Activated naive CD4-positive, alpha-beta T cell treated with anti-CD3 and anti-CD28 coated beads, Interleukin-2, amount 50 U/mL, for 16 hours (primary cell): Measurements from ENCODE around the gene ESAM.

Source experiments
- DNase-seq: peaks from one replicate; pipeline ENCODE4 v3.0.0-alpha.2; 2020

ESAM gene

DNA sequence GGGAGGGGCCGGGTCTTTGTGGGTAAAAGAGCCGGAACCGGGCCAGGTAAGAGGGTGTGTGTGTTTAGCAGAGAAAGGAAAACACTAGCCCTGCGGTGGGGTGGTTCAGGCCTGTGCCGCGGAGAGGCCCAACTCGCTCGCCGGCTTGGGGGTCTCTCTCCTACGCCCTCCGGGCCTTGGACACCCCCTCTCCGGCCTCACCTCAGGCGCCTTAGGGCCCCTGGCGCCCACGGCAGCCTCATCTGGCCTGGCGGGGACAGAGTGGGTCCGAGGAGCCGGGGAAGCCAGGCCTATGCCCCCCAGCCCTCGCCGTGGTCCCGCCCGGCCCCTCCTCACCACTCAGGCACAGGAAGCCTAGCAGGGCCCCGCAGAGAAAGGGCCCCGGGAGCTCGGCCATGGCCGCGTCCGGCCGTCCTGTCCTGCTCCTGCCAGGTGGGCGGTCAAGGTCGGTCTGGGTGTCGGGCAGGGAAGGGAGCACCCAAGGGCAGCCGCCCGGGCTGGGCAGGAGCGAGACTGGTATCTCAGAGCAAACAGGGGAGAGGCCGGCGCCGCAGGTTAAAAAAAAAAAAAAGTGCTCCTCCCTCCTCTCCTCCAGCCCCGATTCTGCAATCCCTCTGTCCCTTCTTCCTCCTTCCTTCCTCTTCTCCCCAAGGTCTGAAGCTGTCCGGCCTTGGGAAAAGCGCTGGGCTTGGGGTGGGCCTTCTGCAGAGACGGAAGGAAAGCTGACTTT lies 10.2 kb downstream of the ESAM start, which contains the start of gene VSIG2:
VSIG2 (minus strand) TSS at position 515 of the 730 bp plus-strand sequence; CDS start at position 397, 118 bp downstream.
- no peak for DNase-seq

DNA sequence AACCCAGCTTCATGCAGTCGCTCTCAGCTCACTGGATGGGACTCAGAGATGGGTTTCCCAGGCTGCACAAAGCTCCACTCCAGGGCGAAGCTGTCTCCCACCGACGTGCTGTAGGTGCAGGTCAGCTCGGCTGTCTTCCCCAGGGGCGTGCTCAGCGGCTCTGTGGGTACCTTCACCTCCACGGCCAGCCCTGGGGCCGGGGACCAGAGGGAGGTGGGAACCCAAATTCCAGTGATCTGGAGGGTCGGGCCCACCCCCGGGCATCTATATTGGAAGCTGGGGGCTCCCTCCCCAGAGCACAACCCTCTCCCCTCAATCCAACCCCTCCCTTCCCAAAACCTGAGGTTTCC lies 10.7 kb downstream of the ESAM start:
- no peak for DNase-seq

DNA sequence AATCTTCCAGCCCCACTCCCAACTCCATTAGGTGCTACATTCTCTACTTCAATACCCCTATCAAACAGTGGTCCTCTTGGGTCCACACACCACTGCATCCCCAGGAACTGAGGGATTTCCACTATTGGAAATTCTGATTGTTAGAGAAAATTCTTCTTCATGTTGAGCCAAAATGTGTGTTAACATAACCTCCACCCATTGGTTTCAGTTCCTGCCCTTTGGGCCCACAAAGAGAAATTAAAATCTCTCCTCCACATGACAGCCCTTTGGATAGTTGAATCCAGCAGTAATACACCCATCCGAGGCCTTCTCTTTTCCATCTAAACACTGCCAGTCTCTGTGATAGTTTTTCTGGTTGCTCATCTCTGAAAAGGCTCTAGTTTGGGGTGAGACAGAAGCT lies 12.2 kb downstream of the ESAM start:
- no peak for DNase-seq

DNA sequence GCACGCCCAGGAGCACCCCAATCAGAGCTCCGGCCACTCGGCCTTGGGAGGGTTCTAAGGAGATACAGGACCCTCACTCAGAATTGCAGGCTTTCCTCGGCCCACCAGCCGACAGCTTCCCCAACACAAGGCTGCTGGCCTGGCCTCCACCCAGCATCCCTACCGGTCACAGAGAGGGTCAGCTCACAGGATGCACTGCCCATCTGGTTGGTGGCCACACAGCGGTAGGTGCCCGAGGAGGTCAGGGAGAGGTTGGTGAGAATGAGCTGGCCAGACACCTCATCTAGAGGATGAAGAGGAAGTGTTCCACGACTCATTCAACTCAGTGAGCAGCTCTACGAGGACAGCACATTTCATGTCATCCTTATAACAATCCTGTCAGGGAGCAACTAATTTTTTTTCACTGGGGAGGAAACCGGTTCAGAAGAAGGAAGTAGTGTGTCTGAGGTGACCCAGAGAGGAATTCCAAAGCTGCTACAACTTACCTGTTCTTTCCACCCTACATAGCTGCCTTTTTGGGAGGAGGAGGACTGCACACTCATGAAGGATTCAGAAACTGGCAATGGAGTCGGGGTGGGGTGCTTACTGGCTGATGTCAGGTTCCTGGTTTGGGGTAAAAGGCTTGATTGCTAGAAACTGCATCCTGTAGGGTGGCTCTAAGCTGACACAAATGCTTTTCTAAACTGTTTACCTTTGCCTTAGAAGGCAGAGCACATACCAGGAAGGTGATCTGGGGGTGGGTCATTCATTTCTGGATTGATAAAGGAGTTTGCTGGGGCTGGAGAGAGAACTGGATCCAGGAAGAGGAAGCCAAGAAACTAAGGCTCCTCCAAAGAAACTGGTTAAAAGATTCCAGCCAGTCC lies 13.4 kb downstream of the ESAM start:
- no peak for DNase-seq

DNA sequence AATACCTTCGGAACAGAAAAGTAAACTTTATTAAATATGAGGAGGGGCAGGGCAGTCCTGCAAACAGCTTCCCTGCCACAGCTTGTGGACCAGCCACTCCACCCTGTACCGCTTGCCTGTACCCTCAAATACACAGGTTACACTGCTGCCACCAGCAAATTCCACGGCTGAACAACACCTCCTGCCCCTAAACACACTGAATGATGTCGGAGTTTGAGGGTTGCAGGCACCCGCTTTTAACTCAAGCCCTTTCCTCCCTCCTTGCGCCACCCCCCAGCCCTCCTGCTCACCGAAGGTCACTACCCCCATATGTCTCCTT lies 14.0 kb downstream of the ESAM start:
- no peak for DNase-seq

DNA sequence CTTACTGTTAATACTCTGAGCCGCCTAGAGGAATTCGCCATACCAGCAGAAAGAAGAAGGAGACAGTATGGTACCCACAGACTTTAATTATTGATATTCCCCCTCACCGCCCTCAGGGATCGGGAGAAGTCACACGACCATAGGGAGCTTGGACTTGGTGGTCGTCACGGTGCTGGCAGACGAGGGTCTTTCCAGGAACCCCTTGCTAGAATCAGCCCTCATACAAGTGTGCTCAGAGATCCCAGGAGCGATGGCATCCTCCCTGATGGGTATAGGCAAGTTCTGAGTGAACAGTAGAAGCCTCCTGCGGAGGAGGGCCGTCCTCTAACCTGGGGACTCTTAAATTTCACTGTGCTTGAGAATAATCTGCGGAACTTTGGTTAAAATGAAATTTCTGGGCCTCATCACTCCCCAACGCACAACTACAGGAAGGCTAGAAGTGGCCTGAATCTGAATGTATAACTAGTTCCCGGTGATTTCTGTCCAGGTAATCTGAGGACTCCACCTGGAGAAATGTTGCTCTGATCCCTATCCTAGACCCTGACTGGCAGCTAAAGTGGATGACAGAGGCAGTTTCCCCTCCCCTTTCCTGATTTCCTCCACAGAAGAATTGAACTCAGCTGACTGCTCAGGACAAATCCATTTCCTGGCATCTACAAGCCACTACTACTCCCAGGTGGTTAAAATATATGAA lies 14.5 kb downstream of the ESAM start:
- no peak for DNase-seq

DNA sequence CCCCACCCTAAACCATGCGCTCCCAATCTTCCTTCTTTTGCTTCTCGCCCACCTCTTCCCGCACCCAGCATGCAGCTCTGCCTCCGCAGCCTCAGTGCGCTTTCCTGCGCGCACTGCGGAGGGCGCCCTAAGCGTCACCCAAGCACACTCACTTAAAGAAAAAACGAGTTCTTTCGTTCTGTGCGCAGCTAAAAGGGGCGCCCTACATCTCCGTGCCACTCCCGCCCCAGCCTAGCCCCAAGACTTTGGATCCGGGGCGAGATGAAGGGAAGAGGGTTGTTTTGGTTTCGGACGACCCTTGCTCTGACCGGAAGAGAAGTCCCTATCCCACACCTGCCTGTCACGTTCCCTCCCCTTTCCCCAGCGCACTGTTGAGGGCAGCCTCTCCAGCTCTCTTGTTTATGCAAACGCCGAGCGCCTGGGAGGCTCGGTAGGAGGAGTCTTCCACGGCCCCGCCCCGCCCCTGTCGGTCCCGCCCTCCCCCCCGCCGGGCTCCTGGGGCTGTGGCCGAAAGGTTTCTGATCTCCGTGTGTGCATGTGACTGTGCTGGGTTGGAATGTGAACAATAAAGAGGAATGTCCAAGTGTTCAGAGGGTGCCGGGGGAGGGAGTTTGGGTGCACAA lies 15.4 kb downstream of the ESAM start:
- DNase-seq, result peak; percentile 74

DNA sequence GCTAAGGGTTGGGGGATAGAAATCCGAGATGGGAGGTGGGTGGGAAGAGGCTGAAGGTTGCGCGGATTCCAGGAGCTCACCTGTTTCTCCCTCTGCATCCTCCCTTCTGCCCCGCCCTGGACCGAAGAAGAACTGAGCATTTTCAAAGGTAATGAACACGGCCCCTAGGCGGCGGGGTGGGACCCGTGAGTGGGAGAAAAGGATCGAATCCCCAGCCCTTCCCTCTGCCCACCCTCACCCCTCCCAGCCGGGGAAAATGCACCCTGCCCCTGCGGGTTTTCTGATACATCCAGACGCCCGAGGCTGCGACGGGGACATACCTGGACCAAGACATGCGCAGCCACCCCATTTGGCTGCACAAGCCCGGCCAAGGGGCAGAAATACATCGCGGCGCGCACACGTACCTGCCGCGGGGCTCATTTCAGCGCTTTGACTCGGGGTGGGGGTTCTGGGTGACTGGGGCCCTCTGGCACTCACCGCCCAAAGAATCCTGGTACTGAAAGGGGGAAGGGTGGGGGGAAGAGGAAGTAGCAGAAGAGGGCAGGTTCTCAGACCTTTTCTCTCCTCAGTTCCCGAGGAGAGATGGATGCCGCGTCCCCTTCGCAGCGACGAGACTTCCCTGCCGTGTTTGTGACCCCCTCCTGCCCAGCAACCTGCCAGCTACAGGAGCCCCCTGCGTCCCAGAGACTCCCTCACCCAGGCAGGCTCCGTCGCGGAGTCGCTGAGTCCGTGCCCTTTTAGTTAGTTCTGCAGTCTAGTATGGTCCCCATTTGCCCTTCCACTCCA lies 16.1 kb downstream of the ESAM start:
- peak; percentile 41 for DNase-seq

DNA sequence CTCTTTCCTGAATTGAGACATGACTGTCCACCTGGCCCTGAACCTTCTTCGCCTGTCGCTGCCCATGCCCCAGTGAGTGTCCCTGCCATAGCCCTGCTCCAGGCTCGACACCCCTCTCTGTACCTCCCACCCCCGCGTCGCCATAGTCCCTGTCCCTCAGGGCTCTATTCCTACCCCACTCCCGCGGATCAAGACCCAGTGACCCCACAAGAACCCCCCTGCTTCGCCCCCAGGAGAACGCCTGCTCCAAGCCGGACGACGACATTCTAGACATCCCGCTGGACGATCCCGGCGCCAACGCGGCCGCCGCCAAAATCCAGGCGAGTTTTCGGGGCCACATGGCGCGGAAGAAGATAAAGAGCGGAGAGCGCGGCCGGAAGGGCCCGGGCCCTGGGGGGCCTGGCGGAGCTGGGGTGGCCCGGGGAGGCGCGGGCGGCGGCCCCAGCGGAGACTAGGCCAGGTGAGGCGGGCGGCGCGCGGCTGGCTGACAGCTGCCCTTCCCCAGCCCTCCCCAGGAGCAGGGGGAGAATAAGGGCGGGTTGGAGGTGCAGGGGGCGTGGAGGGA lies 16.7 kb downstream of the ESAM start:
- no peak for DNase-seq

DNA sequence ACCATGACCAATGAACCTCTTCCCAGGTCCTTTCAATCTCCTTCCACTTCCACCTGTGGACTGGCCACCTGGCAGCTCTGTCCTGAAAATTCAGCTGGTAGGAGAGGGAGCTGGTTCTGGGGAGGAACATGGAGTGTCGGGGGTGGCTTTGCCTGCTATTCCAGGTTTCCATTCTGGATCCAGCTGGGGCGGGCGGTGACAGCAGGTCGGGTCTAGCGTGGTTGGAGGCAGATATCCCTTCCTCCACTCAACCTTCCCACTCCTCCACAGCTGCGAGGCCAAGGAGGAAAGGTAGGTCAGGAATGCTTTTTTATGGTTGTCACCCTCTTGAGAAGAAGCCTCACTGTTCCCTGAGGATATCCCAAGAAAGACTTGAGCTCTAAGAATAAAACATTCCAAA lies 19.0 kb downstream of the ESAM start:
- no peak for DNase-seq

DNA sequence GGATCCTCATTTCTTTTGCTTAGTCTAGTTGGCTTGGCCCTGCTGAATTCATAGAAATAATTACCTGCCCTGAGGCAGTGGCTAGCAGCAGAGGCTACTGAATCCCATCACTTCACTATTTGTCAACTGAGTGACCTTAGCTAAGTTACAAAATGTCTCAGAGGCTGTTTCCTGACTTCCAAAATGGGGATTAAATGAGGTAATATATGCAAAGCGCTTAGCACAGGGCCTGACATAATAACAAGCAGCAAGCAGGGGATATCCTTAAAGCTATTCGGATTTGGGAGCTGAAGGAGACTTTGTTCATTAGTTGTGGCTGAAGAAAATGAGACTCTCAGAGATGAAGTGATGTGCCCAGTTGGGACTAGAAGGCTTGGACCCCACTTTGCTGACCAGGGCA lies 19.5 kb downstream of the ESAM start:
- DNase-seq, result no peak

DNA sequence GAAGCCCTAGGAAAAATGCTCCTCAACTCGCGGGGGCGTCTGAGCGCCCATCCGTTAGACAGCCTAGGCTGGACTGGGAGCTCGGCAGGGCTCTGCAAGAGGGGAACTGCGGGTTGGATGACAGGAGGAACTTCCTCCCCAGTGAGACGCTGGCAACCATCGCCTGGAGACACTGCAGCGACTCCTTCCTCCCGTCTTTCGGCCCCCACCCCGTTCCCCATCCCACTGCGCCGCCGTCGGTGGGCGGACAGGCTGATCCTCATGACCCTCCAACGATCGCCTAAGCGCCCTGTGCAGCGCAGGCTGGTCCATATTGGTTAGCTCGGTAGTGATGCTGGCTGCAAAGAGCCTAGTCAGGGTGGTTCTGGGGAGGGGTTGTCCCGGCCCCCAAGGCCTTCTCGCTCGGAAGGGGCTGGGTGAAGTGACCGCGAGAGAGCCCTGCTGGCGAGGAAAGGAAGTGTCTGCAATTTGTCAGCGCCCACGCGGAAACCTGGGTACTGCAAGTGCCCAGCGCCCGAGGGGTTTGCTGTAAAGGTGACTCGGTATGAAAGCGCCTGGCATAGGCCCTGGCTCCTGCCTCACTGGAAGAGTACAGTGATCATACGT lies 21.7 kb downstream of the ESAM start:
- DNase-seq, result peak; percentile 65

DNA sequence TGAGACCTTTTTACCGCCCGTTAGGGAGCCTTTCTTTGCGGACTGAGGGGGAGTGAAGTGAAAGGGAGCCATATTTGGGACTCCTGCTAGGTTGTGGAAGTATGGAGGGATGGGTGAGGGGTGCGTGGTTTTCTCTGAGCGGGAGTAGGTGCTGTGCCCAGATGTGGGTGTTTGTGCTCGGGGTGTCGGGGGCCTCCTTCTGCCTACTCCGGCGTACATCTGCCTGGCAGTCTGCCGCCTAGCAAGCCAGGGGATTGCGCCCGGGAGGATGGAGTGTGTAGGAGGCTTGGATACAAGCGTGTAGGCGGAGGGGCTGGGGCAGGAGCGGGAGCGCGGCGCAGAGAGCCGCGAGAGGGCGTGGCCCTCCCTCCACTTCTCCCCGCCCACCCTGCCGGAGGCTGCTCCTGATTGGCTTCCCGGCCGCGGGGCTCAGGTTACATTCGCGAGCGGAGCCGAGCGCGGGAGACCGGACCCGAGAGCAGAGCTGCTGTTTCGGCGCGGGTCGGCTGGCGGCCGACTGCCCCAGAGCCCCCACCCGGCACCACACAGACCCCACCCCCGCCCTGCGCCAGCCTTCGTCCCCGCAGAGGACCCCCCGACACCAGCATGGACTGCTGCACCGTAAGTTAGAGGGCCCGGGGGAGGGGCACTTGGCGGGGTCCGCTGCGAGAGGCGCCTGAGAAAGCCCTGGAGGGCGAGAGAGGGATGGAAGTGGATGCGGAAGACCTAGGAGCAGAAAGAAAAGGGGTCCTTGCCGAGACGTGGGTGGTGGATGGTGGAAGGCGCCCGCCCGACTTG lies 22.4 kb downstream of the ESAM start, which contains the start of gene NRGN:
NRGN (plus strand) TSS at position 464 of the 798 bp plus-strand sequence; CDS start at position 607, 143 bp downstream.
- peak; percentile 86 for DNase-seq

DNA sequence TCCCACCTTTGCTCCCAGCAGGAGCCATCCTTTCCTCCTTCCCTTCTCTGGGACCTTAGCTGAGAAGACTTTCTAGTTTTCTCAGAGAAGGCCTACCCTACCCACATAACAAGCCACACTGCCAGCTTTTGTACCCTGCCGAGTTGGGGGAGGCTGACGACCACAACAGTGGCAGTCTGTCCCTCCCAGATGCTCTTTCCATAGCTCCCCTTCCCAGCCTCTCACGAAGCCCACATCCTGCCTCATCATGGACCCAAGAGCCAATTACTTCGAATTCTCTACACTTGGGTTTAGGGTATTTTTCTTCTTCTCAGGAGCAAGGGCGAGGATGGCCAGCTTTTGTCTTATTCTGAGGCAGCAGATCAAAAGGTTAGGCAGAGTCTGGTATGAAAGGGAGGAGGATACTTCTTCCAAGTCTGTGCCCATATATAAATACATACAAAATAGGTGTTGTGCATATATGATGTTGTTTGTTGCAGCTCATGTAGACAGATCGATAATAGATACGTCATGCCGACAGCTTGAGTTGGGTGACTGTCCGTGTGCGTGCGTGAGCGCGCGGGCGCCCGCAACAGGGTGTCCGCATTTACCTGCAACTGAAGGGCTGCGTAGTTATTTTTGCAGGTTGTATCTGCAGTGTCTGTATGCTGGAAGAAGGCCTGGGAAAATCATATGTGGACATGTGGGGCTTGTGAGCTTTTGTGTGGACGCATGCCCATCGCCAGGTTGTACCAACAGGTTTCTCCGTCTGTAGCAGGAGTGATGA lies 23.2 kb downstream of the ESAM start:
- DNase-seq, result no peak

DNA sequence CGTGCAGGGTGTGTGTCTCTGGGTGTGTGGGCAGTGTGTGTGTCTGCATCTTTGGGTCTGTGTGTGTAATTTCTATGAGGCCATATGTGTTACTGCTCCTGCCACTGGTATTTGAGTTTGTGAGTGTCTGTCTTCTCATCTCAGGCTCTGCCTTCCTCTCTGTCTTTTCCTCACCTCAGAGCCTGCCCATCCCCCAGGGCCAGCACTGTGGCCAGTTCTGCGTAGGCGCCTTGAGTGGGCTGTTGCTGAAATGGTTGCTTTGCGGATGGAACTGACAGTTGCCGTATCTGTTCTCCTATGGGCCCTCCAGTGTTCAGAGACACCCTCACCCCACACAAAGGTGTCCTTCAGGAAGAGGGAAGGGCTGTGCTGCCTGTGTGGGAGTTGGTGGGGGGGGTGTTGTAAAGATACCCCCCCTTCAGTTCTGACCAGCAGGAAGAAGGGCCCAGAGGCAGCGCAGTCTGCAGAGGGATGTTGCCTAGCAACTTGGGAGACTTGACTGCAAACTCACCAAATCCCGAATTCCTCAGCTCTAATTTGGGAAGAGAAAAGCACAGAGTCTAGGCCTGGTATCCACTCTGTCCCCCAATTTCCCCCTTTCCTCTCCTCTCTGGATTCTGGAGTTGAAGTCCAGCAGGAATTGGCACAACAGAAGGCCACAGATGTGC lies 24.3 kb downstream of the ESAM start:
- no peak for DNase-seq

DNA sequence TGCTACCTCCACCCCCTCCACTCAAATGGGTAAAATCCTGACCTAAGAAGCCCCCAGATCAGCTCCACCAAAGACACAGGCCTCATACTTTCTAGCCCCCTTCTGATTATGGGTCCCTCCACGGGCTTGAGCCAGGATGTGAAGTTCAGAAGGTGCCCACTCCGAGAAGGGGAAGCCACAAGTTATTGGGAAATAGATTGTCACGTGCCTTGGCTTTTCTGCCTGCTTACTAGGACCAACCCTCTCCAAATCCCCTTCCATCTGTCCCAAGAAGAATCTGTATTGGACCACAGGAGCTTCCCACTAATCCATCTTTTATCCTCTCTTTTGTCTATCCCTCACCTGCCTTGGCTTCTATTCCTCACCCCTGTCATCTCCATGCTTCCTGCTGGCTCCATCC lies 25.4 kb downstream of the ESAM start:
- no peak for DNase-seq

DNA sequence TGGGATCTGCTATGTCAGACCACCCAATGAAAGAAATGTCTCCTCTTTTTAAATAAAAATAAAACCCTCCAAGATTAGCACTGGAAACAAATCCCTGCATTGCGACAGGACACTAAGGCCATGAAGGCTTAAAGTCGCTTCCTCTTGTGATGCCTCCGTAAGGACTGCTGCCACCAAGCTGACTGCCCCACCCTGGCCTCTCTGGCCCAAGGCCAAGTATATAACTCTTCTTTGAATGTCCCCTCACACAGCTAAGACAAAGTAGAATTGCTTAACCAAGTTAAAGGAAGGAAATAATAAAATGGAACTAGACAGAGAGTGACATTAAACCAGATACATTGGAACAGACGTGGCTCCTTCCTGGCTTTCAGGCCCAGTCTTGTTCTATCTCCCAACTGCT lies 29.9 kb downstream of the ESAM start:
- DNase-seq, result no peak

DNA sequence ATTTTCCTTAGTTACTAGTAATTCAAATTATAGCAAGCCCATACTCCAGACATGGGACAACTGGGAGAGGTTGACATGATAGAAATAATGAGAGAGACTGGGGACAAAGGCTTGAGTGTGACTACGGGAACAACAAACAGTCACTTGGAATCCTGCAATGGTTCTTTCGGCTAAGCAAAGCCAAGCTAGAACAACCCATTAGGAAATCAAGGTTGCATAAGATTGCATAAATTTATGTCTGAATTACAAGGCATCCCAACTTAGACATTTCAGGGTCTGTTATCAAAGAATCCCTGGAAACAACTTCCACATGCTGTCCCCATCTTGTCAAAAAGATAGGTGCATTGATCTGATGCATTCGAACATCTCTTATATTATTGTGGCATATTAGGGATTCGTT lies 32.5 kb downstream of the ESAM start:
- no peak for DNase-seq

DNA sequence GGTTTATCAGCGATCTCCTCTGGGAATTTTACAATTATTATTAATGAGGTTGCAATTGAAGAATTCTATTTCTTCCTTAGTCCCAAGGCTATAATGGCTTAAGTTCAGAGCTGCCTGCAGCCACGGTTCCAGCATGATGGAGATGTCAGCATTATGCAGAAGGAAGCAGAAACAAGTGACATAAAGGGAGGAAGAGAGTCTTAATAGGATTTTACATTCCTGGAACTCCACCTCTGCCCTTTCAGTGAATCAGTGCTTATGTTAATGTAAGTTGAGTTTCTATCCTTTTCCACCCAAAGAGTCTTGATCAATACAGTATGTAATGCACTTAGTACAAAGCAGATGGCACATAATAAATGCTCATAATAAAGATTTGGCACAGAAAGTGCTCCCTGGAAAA lies 34.0 kb downstream of the ESAM start:
- DNase-seq, result no peak
